Thyroid gland (tissue), 4 donors: ENCODE results near the gene CROCC2.

Experiments
- CTCF ChIP-seq, 6 experiments: fragments of 200-600 bp in 3 of 6; fragments of 450-650 bp in 3 of 6; sonication (generic) in 3 of 6; IDR thresholded peaks; one replicate each; pipeline ENCODE4 v1.5.1; 2016 to 2019; ENCODE audit warnings: antibody characterized with exemption in 6 of 6, mild to moderate bottlenecking in 2 of 6, inconsistent platforms in 1 of 6, moderate library complexity in 1 of 6
- POLR2A ChIP-seq, 2 donors: fragments of 450-650 bp; IDR thresholded peaks; one replicate each; pipeline ENCODE4 v1.6.1; 2017; ENCODE audit warnings: antibody characterized with exemption in 2 of 2, mild to moderate bottlenecking in 2 of 2, moderate library complexity in 1 of 2

- TF ChIP-seq CTCF (IDR thresholded peaks at IDR 0.05) (no peak), POLR2A (IDR thresholded peaks at IDR 0.05) (no peak)
These were observed 123.6 kb downstream of the CROCC2 start for GRCh38 chr2:241029599-241030332.
